Tibial nerve (tissue), 4 donors: Measurements from ENCODE around the gene CTH. TPM values are rescaled to one million over a fixed set of nuclear protein-coding genes. Genes with fewer than 3 reads are reported as not detected.
"Not testable (repeated sequence)": the region's sequence is repeated elsewhere in the genome, so short reads cannot be mapped to it uniquely, and the experiment has no call there.

ENCODE experiments used
- DNase-seq, 2 donors: peaks; one replicate each; pipeline ENCODE4 v3.0.0-alpha.2; 2019; ENCODE audit warnings: low spot score in 2 of 2
- H3K27ac ChIP-seq, 4 donors: fragments of 200-600 bp; sonication (generic) in 3 of 4; one replicate each; pipeline ENCODE4 v1.5.1; 2017 to 2019; ENCODE audit warnings: mild to moderate bottlenecking in 1 of 4
- H3K27me3 ChIP-seq, 2 donors: fragments of 200-600 bp; sonication (generic) in 1 of 2; one replicate each; pipeline versions ENCODE4 v1.5.1 to v1.6.0; 2017 to 2019
- H3K36me3 ChIP-seq, 3 donors: fragments of 200-600 bp; sonication (generic); one replicate each; pipeline ENCODE4 v1.5.1; 2018 to 2019
- H3K4me1 ChIP-seq, 4 donors: fragments of 200-600 bp; sonication (generic) in 3 of 4; one replicate each; pipeline ENCODE4 v1.5.1; 2017 to 2019
- H3K4me3 ChIP-seq, 4 donors: fragments of 200-600 bp; sonication (generic) in 3 of 4; one replicate each; pipeline ENCODE4 v1.5.1; 2017 to 2019; ENCODE audit warnings: mild to moderate bottlenecking in 1 of 4, moderate library complexity in 1 of 4
- H3K9me3 ChIP-seq, 4 donors: fragments of 200-600 bp; sonication (generic) in 3 of 4; one replicate each; pipeline ENCODE4 v1.5.1; 2017 to 2019
- EP300 ChIP-seq, 2 donors: sonication (generic); formaldehyde crosslinking; IDR thresholded peaks; one replicate each; pipeline ENCODE4 v1.6.1; 2017; ENCODE audit warnings: antibody characterized with exemption in 2 of 2, mild to moderate bottlenecking in 1 of 2
- POLR2A ChIP-seq, 2 donors: fragments of 450-650 bp; IDR thresholded peaks; one replicate each; pipeline ENCODE4 v1.6.1; 2017; ENCODE audit warnings: antibody characterized with exemption in 2 of 2, mild to moderate bottlenecking in 2 of 2, moderate library complexity in 2 of 2
- whole genome bisulfite sequencing, 2 donors: methylation state at CpG; one replicate each; pipeline ENCODE4 v1.1.5; 2018; 5-methylcytosine and 5-hydroxymethylcytosine counted together
- total RNA-seq, 4 donors: library from RNA; depleted of rRNA; stranded (reverse); fragments of >200 nt; gene quantifications; one replicate each; pipeline ENCODE4 v1.1.0, GENCODE V29; 2016
- TF ChIP-seq, protein P1 (sequence below), 5 experiments: fragments of 200-600 bp in 3 of 5; fragments of 450-650 bp in 2 of 5; sonication (generic) in 3 of 5; IDR thresholded peaks; one replicate each; pipeline ENCODE4 v1.5.1; 2016 to 2019; ENCODE audit warnings: antibody characterized with exemption in 5 of 5, mild to moderate bottlenecking in 3 of 5, moderate library complexity in 2 of 5

The CTH gene
- total RNA-seq, 4 donors from 2014 or later, result 5.7 to 12.2 (median 9.4) TPM

DNA sequence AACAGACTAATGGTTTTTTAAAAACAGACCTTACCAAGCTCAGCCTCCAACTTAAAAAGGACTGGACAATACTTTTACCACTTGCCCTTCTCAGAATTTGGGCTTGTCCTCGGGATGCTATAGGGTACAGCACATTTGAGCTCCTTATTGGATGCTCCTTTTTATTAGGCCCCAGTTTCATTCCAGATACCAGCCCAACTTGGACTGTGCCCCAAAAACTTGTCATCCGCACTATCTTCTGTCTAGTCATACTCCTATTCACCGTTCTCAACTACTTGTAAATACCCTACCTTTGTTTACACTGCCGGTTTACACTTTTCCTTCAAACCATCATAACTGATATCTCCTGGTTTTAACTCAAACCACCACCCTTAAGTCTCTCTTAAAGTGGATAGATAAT is 38.6 kb upstream of the CTH start:
- WGBS, 2 donors, result 94 to 97% methylated on average over 4 of the region's 4 CpGs
- H3K27me3 ChIP-seq, result no peaks in the 10 kb centered on the region
- no peak overlapping the region for H3K27ac ChIP-seq
- DNase-seq, result no peak
- H3K9me3 ChIP-seq, result no peaks in the 10 kb centered on the region
- TF ChIP-seq EP300 (IDR thresholded peaks at IDR 0.05), result no peak
- TF ChIP-seq, protein P1, sequence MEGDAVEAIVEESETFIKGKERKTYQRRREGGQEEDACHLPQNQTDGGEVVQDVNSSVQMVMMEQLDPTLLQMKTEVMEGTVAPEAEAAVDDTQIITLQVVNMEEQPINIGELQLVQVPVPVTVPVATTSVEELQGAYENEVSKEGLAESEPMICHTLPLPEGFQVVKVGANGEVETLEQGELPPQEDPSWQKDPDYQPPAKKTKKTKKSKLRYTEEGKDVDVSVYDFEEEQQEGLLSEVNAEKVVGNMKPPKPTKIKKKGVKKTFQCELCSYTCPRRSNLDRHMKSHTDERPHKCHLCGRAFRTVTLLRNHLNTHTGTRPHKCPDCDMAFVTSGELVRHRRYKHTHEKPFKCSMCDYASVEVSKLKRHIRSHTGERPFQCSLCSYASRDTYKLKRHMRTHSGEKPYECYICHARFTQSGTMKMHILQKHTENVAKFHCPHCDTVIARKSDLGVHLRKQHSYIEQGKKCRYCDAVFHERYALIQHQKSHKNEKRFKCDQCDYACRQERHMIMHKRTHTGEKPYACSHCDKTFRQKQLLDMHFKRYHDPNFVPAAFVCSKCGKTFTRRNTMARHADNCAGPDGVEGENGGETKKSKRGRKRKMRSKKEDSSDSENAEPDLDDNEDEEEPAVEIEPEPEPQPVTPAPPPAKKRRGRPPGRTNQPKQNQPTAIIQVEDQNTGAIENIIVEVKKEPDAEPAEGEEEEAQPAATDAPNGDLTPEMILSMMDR (IDR thresholded peaks at IDR 0.05), result no peak
- TF ChIP-seq POLR2A (IDR thresholded peaks at IDR 0.05), result no peak
- no peaks in the 10 kb centered on the region for H3K4me1 ChIP-seq
- H3K4me3 ChIP-seq, result no peak overlapping the region
- peaks cover 0 to 41% (median 0%) of the 10 kb centered on the region in 3 donors for H3K36me3 ChIP-seq

DNA sequence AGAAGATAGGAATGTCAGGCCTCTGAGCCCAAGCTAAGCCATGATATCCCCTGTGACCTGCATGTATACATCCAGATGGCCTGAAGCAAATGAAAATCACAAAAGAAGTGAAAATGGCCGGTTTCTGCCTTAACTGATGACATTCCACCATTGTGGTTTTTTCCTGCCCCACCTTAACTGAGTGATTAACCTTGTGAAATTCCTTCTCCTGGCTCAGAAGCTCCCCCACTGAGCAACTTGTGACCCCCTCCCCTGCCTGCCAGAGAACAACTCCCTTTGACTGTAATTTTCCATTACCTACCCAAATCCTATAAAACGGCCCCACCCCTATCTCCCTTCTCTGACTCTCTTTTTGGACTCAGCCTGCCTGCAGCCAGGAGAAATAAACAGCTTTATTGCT is 37.5 kb upstream of the CTH start:
- not testable (repeated sequence) for DNase-seq, H3K27me3 ChIP-seq, H3K4me3 ChIP-seq, H3K9me3 ChIP-seq, H3K4me1 ChIP-seq, H3K27ac ChIP-seq
- WGBS, 2 donors, result 70 to 77% methylated on average over 2 of the region's 2 CpGs
- H3K36me3 ChIP-seq, result peaks cover 0 to 30% (median 0%) of the 10 kb centered on the region in 3 donors

DNA sequence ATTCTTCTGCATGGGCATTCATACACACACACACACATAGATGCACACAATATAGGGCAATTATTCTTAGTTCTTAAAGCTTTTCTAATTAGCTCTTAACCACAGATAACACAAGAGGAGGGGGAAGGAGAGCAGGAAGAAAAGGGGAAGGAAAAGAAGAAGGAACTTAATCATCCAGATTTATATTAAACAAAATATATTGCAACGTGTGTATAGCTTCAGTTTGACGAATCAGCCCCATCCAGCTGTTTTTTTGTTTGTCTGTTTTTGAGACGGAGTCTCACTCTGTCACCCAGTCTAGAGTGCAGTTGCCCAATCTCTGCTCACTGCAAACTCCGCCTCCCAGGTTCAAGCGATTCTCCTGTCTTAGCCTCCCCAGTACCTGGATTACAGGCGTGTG is 34.9 kb upstream of the CTH start:
- Histone ChIP-seq H3K4me1 (no peaks in the 10 kb centered on the region), H3K9me3 (no peaks in the 10 kb centered on the region), H3K4me3 (no peak overlapping the region), H3K27ac (no peak overlapping the region), H3K27me3 (no peaks in the 10 kb centered on the region), H3K36me3 (peaks cover 0 to 7% (median 0%) of the 10 kb centered on the region in 3 donors)
- TF ChIP-seq POLR2A (IDR thresholded peaks at IDR 0.05) (no peak), EP300 (IDR thresholded peaks at IDR 0.05) (no peak)
- TF ChIP-seq, protein P1 (IDR thresholded peaks at IDR 0.05), result no peak
- no peak for DNase-seq
- 83 to 85% methylated on average over 6 of the region's 6 CpGs for WGBS, 2 donors

DNA sequence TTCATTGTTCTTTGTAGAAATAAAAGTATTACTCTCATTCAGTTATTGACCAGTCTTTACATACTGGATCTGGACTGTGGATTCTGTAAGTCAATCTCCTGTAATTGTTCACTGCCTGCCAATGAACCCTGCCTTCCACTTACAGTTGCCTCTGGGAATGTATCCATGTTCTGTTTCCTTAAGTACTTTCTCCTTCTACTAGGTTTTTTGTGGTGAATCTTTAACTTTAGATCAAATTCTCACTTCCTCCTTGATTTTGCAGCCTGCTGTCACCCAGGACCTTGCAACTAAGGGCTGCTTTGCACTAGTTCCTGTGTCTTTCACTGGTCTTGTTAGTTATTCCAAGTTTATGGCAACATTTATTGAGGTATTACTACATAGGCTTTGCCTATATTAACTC is 28.4 kb upstream of the CTH start:
- TF ChIP-seq POLR2A (IDR thresholded peaks at IDR 0.05) (no peak), EP300 (IDR thresholded peaks at IDR 0.05) (no peak)
- TF ChIP-seq, protein P1 (IDR thresholded peaks at IDR 0.05), result no peak
- no peak overlapping the region for H3K4me3 ChIP-seq
- no peaks in the 10 kb centered on the region for H3K9me3 ChIP-seq
- DNase-seq, result no peak
- H3K4me1 ChIP-seq, result no peaks in the 10 kb centered on the region
- H3K27ac ChIP-seq, result no peak overlapping the region
- H3K27me3 ChIP-seq, result no peaks in the 10 kb centered on the region
- H3K36me3 ChIP-seq, result no peaks in the 10 kb centered on the region

DNA sequence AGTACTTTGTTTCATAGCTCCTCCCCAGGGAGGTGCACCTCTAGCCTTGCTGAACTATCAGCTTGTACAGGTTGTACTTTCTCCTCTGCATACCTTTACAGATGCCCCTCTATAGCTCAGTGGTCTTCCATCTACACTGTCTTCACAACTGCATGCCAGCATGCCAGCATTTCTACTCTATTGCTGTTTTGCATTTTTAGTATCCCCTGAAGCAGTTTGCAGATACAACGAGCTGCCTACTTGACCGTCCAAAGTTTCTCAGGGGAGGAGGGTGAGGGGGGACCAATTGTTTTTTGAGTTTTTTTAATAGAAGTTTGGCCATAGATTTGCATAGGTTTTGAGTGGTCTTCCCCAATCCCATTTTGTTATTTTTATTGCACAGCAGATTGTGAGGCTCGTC is 27.6 kb upstream of the CTH start:
- DNase-seq, result no peak
- H3K9me3 ChIP-seq, result no peaks in the 10 kb centered on the region
- WGBS, 2 donors, result 61 to 67% methylated on average over 3 of the region's 3 CpGs
- TF ChIP-seq POLR2A (IDR thresholded peaks at IDR 0.05) (no peak), EP300 (IDR thresholded peaks at IDR 0.05) (no peak)
- TF ChIP-seq, protein P1 (IDR thresholded peaks at IDR 0.05), result no peak
- no peak overlapping the region for H3K27ac ChIP-seq
- no peaks in the 10 kb centered on the region for H3K36me3 ChIP-seq
- H3K4me3 ChIP-seq, result no peak overlapping the region
- H3K27me3 ChIP-seq, result no peaks in the 10 kb centered on the region
- no peaks in the 10 kb centered on the region for H3K4me1 ChIP-seq

DNA sequence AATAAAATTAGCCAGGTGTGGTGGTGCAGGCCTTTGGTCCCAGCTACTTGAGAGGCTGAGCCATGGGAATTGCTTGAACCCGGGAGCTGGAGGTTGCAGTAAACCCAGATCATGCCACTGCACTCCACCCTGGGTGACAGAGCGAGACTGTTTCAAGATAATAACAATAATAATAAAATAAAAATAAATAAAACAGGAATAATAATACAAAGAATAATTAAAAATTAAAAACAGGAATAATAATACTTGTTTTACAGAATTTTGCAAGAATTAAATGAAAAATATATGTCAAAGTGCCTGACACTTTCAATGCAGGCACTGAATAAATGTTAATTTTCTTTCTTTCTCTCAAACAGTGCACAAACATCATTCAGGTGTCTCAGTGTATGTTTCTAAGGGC is 26.5 kb upstream of the CTH start:
- DNase-seq, result no peak
- Histone ChIP-seq H3K4me3 (no peak overlapping the region), H3K27me3 (no peaks in the 10 kb centered on the region), H3K4me1 (no peaks in the 10 kb centered on the region), H3K36me3 (no peaks in the 10 kb centered on the region), H3K27ac (no peak overlapping the region), H3K9me3 (no peaks in the 10 kb centered on the region)
- TF ChIP-seq, protein P1 (IDR thresholded peaks at IDR 0.05), result no peak
- TF ChIP-seq POLR2A (IDR thresholded peaks at IDR 0.05) (no peak), EP300 (IDR thresholded peaks at IDR 0.05) (no peak)
- WGBS, 2 donors, result 87 to 94% methylated on average over 2 of the region's 2 CpGs
